HepG2 (cell line): ENCODE results near the gene CTNND2.

Experiments
- AGO2 ChIP-seq: fragments of 200-400 bp; formaldehyde crosslinking; optimal IDR thresholded peaks from 2 replicates; pipeline ENCODE3; 2017; ENCODE audit warnings: mild to moderate bottlenecking, low read depth, low read length, moderate library complexity
- CEBPB ChIP-seq: IDR thresholded peaks from 2 replicates; pipeline ENCODE4 v1.6.1; 2011; ENCODE audit warnings: low read depth, low read length, improper control_type of control experiment, borderline replicate concordance
- CHD4 ChIP-seq: fragments of 200-600 bp; sonication (generic); IDR thresholded peaks from 2 replicates; pipeline ENCODE4 v1.7.0; 2017; ENCODE audit warnings: mild to moderate bottlenecking, low read length, borderline replicate concordance
- FOXP4 ChIP-seq: sonication (generic); formaldehyde crosslinking; IDR thresholded peaks from 2 replicates; pipeline ENCODE4 v1.4.0; 2020; ENCODE audit warnings: missing genetic modification reagents
- JUND ChIP-seq: sonication (generic); formaldehyde crosslinking; IDR thresholded peaks from 2 replicates; pipeline ENCODE4 v1.8.0; 2022; ENCODE audit warnings: mild to moderate bottlenecking, missing genetic modification reagents
- REST ChIP-seq, 2 experiments: IDR thresholded peaks; 2 replicates each; pipeline ENCODE4 v1.6.1; 2011 to 2012; ENCODE audit warnings: low read length in 2 of 2, borderline replicate concordance in 1 of 2, low read depth in 1 of 2, mild to moderate bottlenecking in 1 of 2, moderate library complexity in 1 of 2
- RORA ChIP-seq: sonication (generic); formaldehyde crosslinking; IDR thresholded peaks from 2 replicates; pipeline ENCODE4 v1.5.0; 2020; ENCODE audit warnings: mild to moderate bottlenecking, missing genetic modification reagents, moderate library complexity
- TAF1 ChIP-seq: sonication (generic); formaldehyde crosslinking; IDR thresholded peaks from 2 replicates; pipeline ENCODE4 v1.4.0; 2020; ENCODE audit warnings: missing genetic modification reagents
- ZFP1 ChIP-seq: IDR thresholded peaks from 2 replicates; pipeline ENCODE4 v1.6.1; 2016
- TF ChIP-seq, protein P1 (sequence below): sonication (generic); formaldehyde crosslinking; IDR thresholded peaks from 2 replicates; pipeline ENCODE4 v1.5.0; 2020; ENCODE audit warnings: mild to moderate bottlenecking, missing genetic modification reagents, moderate library complexity
- TF ChIP-seq, protein P2 (sequence below): IDR thresholded peaks from 2 replicates; pipeline ENCODE4 v1.6.1; 2016; ENCODE audit warnings: missing biosample characterization, missing genetic modification reagents, low read depth

GRCh38 chr5:11890777-11891176 lies 13.5 kb downstream of the CTNND2 start:
- TF ChIP-seq, protein P1, sequence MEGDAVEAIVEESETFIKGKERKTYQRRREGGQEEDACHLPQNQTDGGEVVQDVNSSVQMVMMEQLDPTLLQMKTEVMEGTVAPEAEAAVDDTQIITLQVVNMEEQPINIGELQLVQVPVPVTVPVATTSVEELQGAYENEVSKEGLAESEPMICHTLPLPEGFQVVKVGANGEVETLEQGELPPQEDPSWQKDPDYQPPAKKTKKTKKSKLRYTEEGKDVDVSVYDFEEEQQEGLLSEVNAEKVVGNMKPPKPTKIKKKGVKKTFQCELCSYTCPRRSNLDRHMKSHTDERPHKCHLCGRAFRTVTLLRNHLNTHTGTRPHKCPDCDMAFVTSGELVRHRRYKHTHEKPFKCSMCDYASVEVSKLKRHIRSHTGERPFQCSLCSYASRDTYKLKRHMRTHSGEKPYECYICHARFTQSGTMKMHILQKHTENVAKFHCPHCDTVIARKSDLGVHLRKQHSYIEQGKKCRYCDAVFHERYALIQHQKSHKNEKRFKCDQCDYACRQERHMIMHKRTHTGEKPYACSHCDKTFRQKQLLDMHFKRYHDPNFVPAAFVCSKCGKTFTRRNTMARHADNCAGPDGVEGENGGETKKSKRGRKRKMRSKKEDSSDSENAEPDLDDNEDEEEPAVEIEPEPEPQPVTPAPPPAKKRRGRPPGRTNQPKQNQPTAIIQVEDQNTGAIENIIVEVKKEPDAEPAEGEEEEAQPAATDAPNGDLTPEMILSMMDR (CRISPR knock-in tag), result no peak
- TF ChIP-seq CHD4 (no peak), JUND (no peak), AGO2 (no peak), RORA (CRISPR knock-in tag) (no peak), ZFP1 (no peak), CEBPB (no peak), REST (IDR thresholded peaks at IDR 0.05; ENCODE audit: borderline replicate concordance in 1 of 2, low read depth in 1 of 2, low read length in 2 of 2) (no peak), FOXP4 (CRISPR knock-in tag) (no peak), TAF1 (CRISPR knock-in tag) (no peak)
- TF ChIP-seq, protein P2, sequence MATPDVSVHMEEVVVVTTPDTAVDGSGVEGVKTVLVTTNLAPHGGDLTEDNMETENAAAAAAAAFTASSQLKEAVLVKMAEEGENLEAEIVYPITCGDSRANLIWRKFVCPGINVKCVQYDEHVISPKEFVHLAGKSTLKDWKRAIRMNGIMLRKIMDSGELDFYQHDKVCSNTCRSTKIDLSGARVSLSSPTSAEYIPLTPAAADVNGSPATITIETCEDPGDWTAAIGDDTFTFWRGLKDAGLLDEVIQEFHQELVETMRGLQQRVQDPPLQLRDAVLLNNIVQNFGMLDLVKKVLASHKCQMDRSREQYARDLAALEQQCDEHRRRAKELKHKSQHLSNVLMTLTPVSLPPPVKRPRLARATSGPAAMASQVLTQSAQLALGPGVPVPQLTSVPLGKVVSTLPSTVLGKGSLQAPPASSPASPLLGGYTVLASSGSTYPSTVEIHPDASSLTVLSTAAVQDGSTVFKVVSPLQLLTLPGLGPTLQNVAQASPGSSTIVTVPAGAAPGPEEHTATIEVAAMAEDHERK, result no peak
